D721Med (cell line): ENCODE results near the gene CASQ2.

Source experiments
- DNase-seq: peaks from one replicate; pipeline ENCODE4 v3.0.0; 2011; ENCODE audit warnings: low spot score; ENCODE audit not compliant: insufficient read length
- FAIRE-seq: peaks from 2 replicates; lab custom pipeline; 2011; peaks lifted over from hg19 to GRCh38; lab: Jason Lieb, UNC
- CTCF ChIP-seq: IDR thresholded peaks from 2 replicates; pipeline ENCODE4 v1.5.1; 2012; ENCODE audit warnings: mild to moderate bottlenecking, control low read depth; ENCODE audit not compliant: insufficient read depth; ENCODE audit errors: missing control alignments

The CASQ2 gene

DNA sequence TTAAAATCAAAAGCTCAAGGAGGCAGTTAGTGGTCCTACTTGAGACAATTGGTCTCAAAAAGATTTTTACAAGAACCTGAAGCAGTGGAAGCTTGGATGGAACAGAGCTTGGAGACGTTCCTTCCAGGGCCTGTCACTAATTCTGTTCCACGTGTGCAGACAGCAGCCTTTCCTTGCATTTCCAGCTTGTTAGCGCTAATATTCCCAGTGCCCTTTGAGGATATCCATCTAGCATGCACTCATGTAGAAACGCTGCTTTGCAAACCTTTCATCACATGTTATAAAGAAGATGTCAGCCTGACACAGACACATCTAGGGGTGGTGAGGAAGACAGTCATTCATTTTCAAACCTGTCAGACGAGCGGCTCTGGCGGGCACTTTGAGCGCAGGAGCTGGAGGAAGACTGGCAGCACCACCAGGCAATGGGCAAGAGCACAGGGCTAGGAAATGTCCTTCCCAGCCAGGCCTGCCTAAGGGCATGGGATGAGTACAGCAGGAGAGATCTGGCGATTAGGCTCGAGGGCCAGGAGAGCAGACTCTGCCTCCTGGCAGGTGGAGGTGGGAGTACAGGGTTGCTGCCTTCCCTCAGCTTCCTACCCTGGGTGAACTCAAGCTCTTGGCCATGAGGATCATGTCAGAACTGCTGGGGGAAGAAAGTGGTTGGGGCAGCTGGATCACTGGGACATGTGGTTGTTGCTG, 55.5 kb downstream of the CASQ2 start:
- DNase-seq: no peak
- no peak for FAIRE-seq
- TF ChIP-seq CTCF: no peak

DNA sequence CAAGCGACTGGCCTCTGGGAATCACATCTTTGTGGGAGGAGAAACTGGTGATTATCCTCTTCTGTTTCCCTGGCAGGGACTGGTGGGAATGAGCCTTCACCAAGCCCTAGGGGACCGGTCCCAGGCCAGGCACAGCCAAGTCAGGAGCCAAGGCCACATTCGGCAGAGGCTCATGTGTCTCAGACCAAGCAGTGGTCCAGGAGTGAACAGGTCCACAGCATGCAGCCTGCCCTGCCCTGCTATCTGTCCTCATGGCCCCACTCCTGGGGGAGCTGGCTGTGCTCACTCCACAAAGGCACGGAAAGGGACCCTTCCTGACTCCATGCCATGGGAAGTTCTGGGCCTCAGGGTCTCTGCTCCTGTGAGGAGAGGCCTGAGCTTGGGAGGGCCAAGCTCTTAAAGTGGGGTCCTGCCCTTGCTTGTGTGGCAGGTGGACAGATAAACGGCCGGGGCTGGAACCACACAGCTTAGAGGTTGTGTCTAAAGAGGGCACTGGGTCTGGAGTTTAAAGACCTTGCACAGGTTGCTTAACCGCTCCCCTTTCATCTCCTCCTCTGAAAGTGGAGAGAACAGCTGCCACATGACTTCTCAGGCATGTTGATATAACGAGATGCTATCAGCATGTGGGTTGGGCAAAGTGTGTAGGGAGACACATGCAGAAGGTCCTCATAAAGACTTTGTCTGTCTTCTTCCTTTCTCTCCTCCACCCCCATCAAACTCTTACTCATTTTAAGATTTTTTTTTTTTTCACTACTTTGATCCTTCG, 57.5 kb downstream of the CASQ2 start:
- no peak for TF ChIP-seq CTCF
- DNase-seq (no peak), FAIRE-seq (no peak)

- peak; percentile 55 for TF ChIP-seq CTCF
- DNase-seq: no peak
Observed at GRCh38 chr1:115706587-115707425, 61.7 kb downstream of the CASQ2 start.

GRCh38 chr1:115705963-115706362, 62.6 kb downstream of the CASQ2 start:
- no peak for FAIRE-seq
- no peak for DNase-seq
- no peak for TF ChIP-seq CTCF

More at GRCh38 chr1:115706587-115707425, 61.7 kb downstream of the CASQ2 start:
- FAIRE-seq: no peak

DNA sequence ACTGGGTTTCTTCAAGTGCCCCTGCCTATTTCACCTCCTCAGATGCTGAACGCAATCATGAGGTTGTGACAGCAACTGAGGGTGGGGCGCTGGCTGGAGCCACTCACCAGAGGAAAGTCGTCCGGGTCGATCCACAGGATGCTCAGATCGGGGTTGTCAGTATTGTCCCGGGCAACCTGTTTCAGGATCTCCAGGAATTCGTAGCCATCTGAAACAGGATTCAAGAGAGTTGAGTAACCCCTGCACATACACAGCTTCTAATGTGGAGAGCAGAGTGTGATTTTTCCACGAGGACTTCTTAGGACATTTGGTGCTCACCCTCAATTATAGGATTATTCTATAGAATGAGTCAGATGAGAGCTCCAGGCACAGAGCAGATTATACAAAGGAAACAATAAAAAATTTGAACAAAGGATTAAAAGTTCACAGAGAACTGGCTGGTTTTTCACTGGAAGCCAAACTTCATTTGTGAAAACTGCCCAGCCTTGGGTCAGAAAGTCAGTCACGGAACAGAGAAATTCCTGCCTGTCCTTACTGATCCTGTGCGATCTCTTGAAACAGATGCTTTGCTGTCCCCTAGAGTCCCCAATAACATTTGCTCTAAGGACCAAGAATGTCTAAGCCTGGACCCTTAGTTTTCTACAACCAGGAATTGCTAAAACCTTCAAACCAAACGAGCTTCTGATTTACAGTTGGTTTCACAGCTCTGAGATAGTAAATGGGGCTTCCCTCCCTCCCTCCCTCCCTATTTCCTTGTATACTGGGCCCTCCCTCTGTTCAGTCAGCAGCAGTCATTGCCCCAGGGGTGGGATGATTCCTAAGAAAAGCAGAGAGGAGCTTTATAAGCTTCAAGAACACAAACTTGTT, 63.2 kb downstream of the CASQ2 start:
- DNase-seq (no peak), FAIRE-seq (no peak)
- no peak for TF ChIP-seq CTCF

GRCh38 chr1:115702959-115703358, 65.6 kb downstream of the CASQ2 start:
- no peak for TF ChIP-seq CTCF
- DNase-seq: no peak
- FAIRE-seq: no peak
